ENCODE data around the gene MTMR11.
"Not testable (repeated sequence)": the region's sequence is repeated elsewhere in the genome, so short reads cannot be mapped to it uniquely, and the experiment has no call there.

Gene MTMR11

GRCh38 chr1:149962736-149963135, 26.1 kb upstream of the MTMR11 start:
- no peaks in the 10 kb centered on the region for H3K27me3 ChIP-seq (ENCODE audit: control insufficient read depth in 1 of 2, insufficient read depth in 2 of 2, low read length in 2 of 2)
- H3K27ac ChIP-seq (ENCODE audit: low read depth, low read length): no peak overlapping the region
- H3K4me1 ChIP-seq (ENCODE audit: insufficient read depth, low read length): no peaks in the 10 kb centered on the region
- H3K4me3 ChIP-seq (ENCODE audit: low read depth in 1 of 2, low read length in 2 of 2): no peak overlapping the region
- H3K36me3 ChIP-seq (ENCODE audit: insufficient read depth, low read length): peaks cover 40% of the 10 kb centered on the region
- peaks cover 2% of the 10 kb centered on the region for H3K9me3 ChIP-seq (ENCODE audit: low read length)
- no peak overlapping the region for H3K9ac ChIP-seq (ENCODE audit: low read length)

DNA sequence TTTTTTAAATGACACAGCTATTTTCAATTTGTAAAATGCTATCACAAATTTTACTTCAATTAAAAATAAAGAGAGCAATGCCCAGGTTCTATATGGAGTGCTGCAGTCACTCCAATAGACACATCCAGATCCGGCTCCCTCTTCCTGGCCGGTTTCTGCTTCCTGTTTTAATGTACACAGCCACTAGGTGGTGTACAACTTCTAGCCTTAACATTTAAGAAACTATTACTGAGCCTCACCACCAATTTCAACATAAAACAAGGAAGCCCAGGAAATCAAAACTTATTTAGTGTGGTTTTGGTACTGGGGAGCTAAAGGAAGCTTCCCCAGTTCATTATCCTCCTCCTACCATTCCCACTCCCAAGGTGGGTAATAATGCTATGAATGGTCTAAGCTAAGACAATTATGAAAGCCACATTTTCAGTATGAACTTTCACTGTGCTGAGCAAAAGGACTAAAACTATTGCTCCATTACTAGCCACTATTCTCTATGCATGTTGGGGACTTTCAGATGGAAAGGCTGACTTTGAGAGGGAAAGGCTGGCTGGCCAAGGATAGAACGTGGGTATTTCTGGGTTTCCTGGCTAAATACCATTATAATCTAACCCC, 25.5 kb upstream of the MTMR11 start:
- H3K36me3 ChIP-seq (ENCODE audit: insufficient read depth, low read length): peaks cover 36% of the 10 kb centered on the region
- no peak overlapping the region for H3K9ac ChIP-seq (ENCODE audit: low read length)
- H3K4me1 ChIP-seq (ENCODE audit: insufficient read depth, low read length): no peaks in the 10 kb centered on the region
- peaks cover 4% of the 10 kb centered on the region for H3K9me3 ChIP-seq (ENCODE audit: low read length)
- no peak overlapping the region for H3K4me3 ChIP-seq (ENCODE audit: low read depth in 1 of 2, low read length in 2 of 2)
- no peaks in the 10 kb centered on the region for H3K27me3 ChIP-seq (ENCODE audit: control insufficient read depth in 1 of 2, insufficient read depth in 2 of 2, low read length in 2 of 2)
- no peak overlapping the region for H3K27ac ChIP-seq (ENCODE audit: low read depth, low read length)

DNA sequence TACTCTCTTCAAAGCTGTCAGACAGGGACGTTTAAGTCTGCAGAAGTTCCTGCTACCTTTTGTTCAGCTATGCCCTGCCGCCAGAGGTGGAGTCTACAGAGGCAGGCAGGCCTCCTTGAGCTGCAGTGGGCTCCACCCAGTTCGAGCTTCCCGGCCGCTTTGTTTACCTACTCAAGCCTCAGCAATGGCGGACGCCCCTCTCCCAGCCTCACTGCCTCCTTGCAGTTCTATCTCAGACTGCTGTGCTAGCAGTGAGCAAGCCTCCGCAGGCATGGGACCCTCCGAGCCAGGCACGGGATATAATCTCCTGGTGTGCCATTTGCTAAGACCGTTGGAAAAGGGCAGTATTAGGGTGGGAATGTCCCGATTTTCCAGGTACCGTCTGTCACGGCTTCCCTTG, 20.9 kb upstream of the MTMR11 start:
- H3K4me3 ChIP-seq (ENCODE audit: low read depth in 1 of 2, low read length in 2 of 2); H3K9ac ChIP-seq (ENCODE audit: low read length); H3K4me1 ChIP-seq (ENCODE audit: insufficient read depth, low read length); H3K9me3 ChIP-seq (ENCODE audit: low read length); H3K27me3 ChIP-seq (ENCODE audit: control insufficient read depth in 1 of 2, insufficient read depth in 2 of 2, low read length in 2 of 2); H3K27ac ChIP-seq (ENCODE audit: low read depth, low read length): not testable (repeated sequence)
- H3K36me3 ChIP-seq (ENCODE audit: insufficient read depth, low read length): peaks cover 13% of the 10 kb centered on the region

GRCh38 chr1:149949911-149950310, 13.2 kb upstream of the MTMR11 start:
- Histone ChIP-seq H3K36me3 (ENCODE audit: insufficient read depth, low read length) (peaks cover 37% of the 10 kb centered on the region), H3K9ac (ENCODE audit: low read length) (no peak overlapping the region)

GRCh38 chr1:149945206-149945605, 8.5 kb upstream of the MTMR11 start:
- Histone ChIP-seq H3K36me3 (ENCODE audit: insufficient read depth, low read length) (peaks cover 50% of the 10 kb centered on the region), H3K9me3 (ENCODE audit: low read length) (no peaks in the 10 kb centered on the region), H3K4me3 (ENCODE audit: low read depth in 1 of 2, low read length in 2 of 2) (no peak overlapping the region), H3K27me3 (ENCODE audit: control insufficient read depth in 1 of 2, insufficient read depth in 2 of 2, low read length in 2 of 2) (no peaks in the 10 kb centered on the region), H3K27ac (ENCODE audit: low read depth, low read length) (no peak overlapping the region), H3K4me1 (ENCODE audit: insufficient read depth, low read length) (no peaks in the 10 kb centered on the region), H3K9ac (ENCODE audit: low read length) (no peak overlapping the region)

More at GRCh38 chr1:149949911-149950310, 13.2 kb upstream of the MTMR11 start:
- H3K4me3 ChIP-seq (ENCODE audit: low read depth in 1 of 2, low read length in 2 of 2): no peak overlapping the region
- H3K27ac ChIP-seq (ENCODE audit: low read depth, low read length): no peak overlapping the region
- no peaks in the 10 kb centered on the region for H3K4me1 ChIP-seq (ENCODE audit: insufficient read depth, low read length)
- no peaks in the 10 kb centered on the region for H3K9me3 ChIP-seq (ENCODE audit: low read length)
- no peaks in the 10 kb centered on the region for H3K27me3 ChIP-seq (ENCODE audit: control insufficient read depth in 1 of 2, insufficient read depth in 2 of 2, low read length in 2 of 2)

DNA sequence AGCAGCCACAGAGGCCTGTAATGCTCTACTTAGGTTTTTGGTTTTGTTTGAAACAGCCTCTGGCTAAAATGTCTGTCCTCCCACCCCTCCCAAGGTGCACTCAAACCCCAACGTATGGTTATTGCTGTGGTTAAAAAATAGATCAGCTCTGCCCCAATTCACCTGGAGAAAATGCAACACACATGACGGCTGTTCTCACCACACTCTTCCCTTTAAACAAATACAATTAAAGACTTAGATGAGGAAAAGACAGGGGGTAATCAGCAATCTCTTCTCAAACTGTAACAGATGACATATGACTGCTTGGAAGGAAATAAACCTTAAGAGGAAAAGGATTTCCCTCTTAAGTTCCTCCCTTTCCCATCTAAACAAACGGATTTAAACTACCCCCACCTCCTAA, 6.2 kb upstream of the MTMR11 start:
- peaks cover 33% of the 10 kb centered on the region for H3K36me3 ChIP-seq (ENCODE audit: insufficient read depth, low read length)
- H3K27me3 ChIP-seq (ENCODE audit: control insufficient read depth in 1 of 2, insufficient read depth in 2 of 2, low read length in 2 of 2): no peaks in the 10 kb centered on the region
- no peak overlapping the region for H3K9ac ChIP-seq (ENCODE audit: low read length)
- H3K4me3 ChIP-seq (ENCODE audit: low read depth in 1 of 2, low read length in 2 of 2): no peak overlapping the region
- H3K9me3 ChIP-seq (ENCODE audit: low read length): no peaks in the 10 kb centered on the region
- peaks cover 16% of the 10 kb centered on the region for H3K4me1 ChIP-seq (ENCODE audit: insufficient read depth, low read length)
- no peak overlapping the region for H3K27ac ChIP-seq (ENCODE audit: low read depth, low read length)

GRCh38 chr1:149942207-149942606, 5.5 kb upstream of the MTMR11 start:
- H3K9me3 ChIP-seq (ENCODE audit: low read length): no peaks in the 10 kb centered on the region
- no peak overlapping the region for H3K27ac ChIP-seq (ENCODE audit: low read depth, low read length)
- no peak overlapping the region for H3K9ac ChIP-seq (ENCODE audit: low read length)
- H3K4me1 ChIP-seq (ENCODE audit: insufficient read depth, low read length): peaks cover 23% of the 10 kb centered on the region
- no peaks in the 10 kb centered on the region for H3K27me3 ChIP-seq (ENCODE audit: control insufficient read depth in 1 of 2, insufficient read depth in 2 of 2, low read length in 2 of 2)
- H3K36me3 ChIP-seq (ENCODE audit: insufficient read depth, low read length): peaks cover 27% of the 10 kb centered on the region
- H3K4me3 ChIP-seq (ENCODE audit: low read depth in 1 of 2, low read length in 2 of 2): no peak overlapping the region

DNA sequence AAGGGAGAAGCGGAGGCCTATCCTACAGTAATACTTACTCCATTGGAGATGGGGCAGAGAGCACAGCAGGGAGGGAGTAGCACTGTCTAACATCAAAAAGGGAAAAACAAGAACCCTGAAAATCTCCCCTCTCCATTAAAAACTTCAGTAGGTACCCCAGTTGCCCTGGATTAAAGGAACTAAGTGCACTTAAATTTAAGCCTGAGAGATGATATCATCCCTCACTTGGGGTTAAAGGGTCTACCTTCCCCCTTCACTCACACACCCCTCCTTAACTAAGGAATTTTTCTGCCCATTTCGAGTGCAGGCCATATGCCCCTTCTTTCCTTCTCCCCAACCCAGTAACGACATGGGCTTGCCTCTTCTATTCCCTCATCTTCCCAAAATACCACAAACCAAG, 3.7 kb upstream of the MTMR11 start:
- H3K9me3 ChIP-seq (ENCODE audit: low read length): no peaks in the 10 kb centered on the region
- peaks cover 35% of the 10 kb centered on the region for H3K4me1 ChIP-seq (ENCODE audit: insufficient read depth, low read length)
- no peaks in the 10 kb centered on the region for H3K27me3 ChIP-seq (ENCODE audit: control insufficient read depth in 1 of 2, insufficient read depth in 2 of 2, low read length in 2 of 2)
- no peak overlapping the region for H3K9ac ChIP-seq (ENCODE audit: low read length)
- peak overlapping the region; percentile 52 for H3K27ac ChIP-seq (ENCODE audit: low read depth, low read length)
- peaks cover 20% of the 10 kb centered on the region for H3K36me3 ChIP-seq (ENCODE audit: insufficient read depth, low read length)
- no peak overlapping the region for H3K4me3 ChIP-seq (ENCODE audit: low read depth in 1 of 2, low read length in 2 of 2)

GRCh38 chr1:149938668-149939003, 2.0 kb upstream of the MTMR11 start:
- peak overlapping the region in 1 of 2 donors; percentile 48 for H3K4me3 ChIP-seq (ENCODE audit: low read depth in 1 of 2, low read length in 2 of 2)
- H3K4me1 ChIP-seq (ENCODE audit: insufficient read depth, low read length): peaks cover 38% of the 10 kb centered on the region
- peak overlapping the region; percentile 65 for H3K27ac ChIP-seq (ENCODE audit: low read depth, low read length)
- not testable (repeated sequence) for H3K27me3 ChIP-seq (ENCODE audit: control insufficient read depth in 1 of 2, insufficient read depth in 2 of 2, low read length in 2 of 2); H3K9ac ChIP-seq (ENCODE audit: low read length); H3K9me3 ChIP-seq (ENCODE audit: low read length)
- peaks cover 14% of the 10 kb centered on the region for H3K36me3 ChIP-seq (ENCODE audit: insufficient read depth, low read length)

GRCh38 chr1:149937759-149938158, 1.1 kb upstream of the MTMR11 start:
- Histone ChIP-seq H3K27me3 (ENCODE audit: control insufficient read depth in 1 of 2, insufficient read depth in 2 of 2, low read length in 2 of 2) (no peaks in the 10 kb centered on the region), H3K9me3 (ENCODE audit: low read length) (no peaks in the 10 kb centered on the region), H3K36me3 (ENCODE audit: insufficient read depth, low read length) (peaks cover 16% of the 10 kb centered on the region), H3K27ac (ENCODE audit: low read depth, low read length) (peak overlapping the region; percentile 61), H3K4me1 (ENCODE audit: insufficient read depth, low read length) (peaks cover 38% of the 10 kb centered on the region), H3K9ac (ENCODE audit: low read length) (no peak overlapping the region), H3K4me3 (ENCODE audit: low read depth in 1 of 2, low read length in 2 of 2) (no peak overlapping the region)

- Histone ChIP-seq H3K9ac (ENCODE audit: low read length) (peak overlapping the region; percentile 75), H3K9me3 (ENCODE audit: low read length) (no peaks in the 10 kb centered on the region), H3K36me3 (ENCODE audit: insufficient read depth, low read length) (peaks cover 19% of the 10 kb centered on the region), H3K27me3 (ENCODE audit: control insufficient read depth in 1 of 2, insufficient read depth in 2 of 2, low read length in 2 of 2) (no peaks in the 10 kb centered on the region), H3K4me1 (ENCODE audit: insufficient read depth, low read length) (peaks cover 38% of the 10 kb centered on the region), H3K4me3 (ENCODE audit: low read depth in 1 of 2, low read length in 2 of 2) (peak overlapping the region; percentile 72 to 91), H3K27ac (ENCODE audit: low read depth, low read length) (peak overlapping the region; percentile 61)
Measured at GRCh38 chr1:149936992-149937705, 470 bp upstream of the MTMR11 start.

- Histone ChIP-seq H3K9ac (ENCODE audit: low read length) (no peak overlapping the region), H3K27me3 (ENCODE audit: control insufficient read depth in 1 of 2, insufficient read depth in 2 of 2, low read length in 2 of 2) (no peaks in the 10 kb centered on the region), H3K36me3 (ENCODE audit: insufficient read depth, low read length) (peaks cover 46% of the 10 kb centered on the region), H3K9me3 (ENCODE audit: low read length) (no peaks in the 10 kb centered on the region), H3K27ac (ENCODE audit: low read depth, low read length) (no peak overlapping the region), H3K4me3 (ENCODE audit: low read depth in 1 of 2, low read length in 2 of 2) (no peak overlapping the region), H3K4me1 (ENCODE audit: insufficient read depth, low read length) (peaks cover 33% of the 10 kb centered on the region)
Measured at GRCh38 chr1:149934356-149934755, 2.3 kb downstream of the MTMR11 start.

Data from muscle layer of colon (tissue), 2 donors.